K562 (cell line): ENCODE data around the gene SFMBT2. TPM values are rescaled to one million over a fixed set of nuclear protein-coding genes. Genes with fewer than 3 reads are reported as not detected.

Source experiments
- DEAF1 ChIP-seq: fragments of 450-650 bp; formaldehyde crosslinking; IDR thresholded peaks from 2 replicates; pipeline ENCODE4 v1.4.0; 2020; ENCODE audit warnings: mild to moderate bottlenecking, moderate library complexity
- DPF2 ChIP-seq: fragments of 450-650 bp; IDR thresholded peaks from 2 replicates; pipeline ENCODE4 v1.6.1; 2016
- E2F8 ChIP-seq: fragments of 450-650 bp; IDR thresholded peaks from 2 replicates; pipeline ENCODE4 v1.7.1; 2018; ENCODE audit warnings: mild to moderate bottlenecking, low read depth; ENCODE audit not compliant: partially characterized antibody
- GABPA ChIP-seq: fragments of 200-800 bp; sonication (Bioruptor generic); conservative IDR thresholded peaks from 2 replicates; pipeline ENCODE4 v1.6.1; 2016; ENCODE audit warnings: low read depth, missing genetic modification characterization, missing compliant biosample characterization
- HLTF ChIP-seq: fragments of 450-650 bp; IDR thresholded peaks from 2 replicates; pipeline ENCODE4 v1.6.1; 2016
- HNRNPL ChIP-seq: fragments of 200-400 bp; formaldehyde crosslinking; IDR thresholded peaks from 2 replicates; pipeline ENCODE4 v1.6.1; 2017; ENCODE audit warnings: low read depth, mild to moderate bottlenecking, low read length
- KLF13 ChIP-seq: fragments of 450-650 bp; IDR thresholded peaks from 2 replicates; pipeline ENCODE4 v1.6.1; 2016; ENCODE audit warnings: missing genetic modification characterization, low read depth, mild to moderate bottlenecking, missing compliant biosample characterization, moderate library complexity, borderline replicate concordance
- L3MBTL2 ChIP-seq: fragments of 450-650 bp; IDR thresholded peaks from 2 replicates; pipeline ENCODE4 v1.6.1; 2016; ENCODE audit warnings: mild to moderate bottlenecking, moderate library complexity
- MAFF ChIP-seq: IDR thresholded peaks from 2 replicates; pipeline ENCODE4 v1.6.1; 2012; ENCODE audit warnings: low read length, improper control_type of control experiment
- MITF ChIP-seq: IDR thresholded peaks from 2 replicates; pipeline ENCODE4 v1.6.1; 2014; ENCODE audit warnings: antibody characterized with exemption
- MTA1 ChIP-seq: fragments of 450-650 bp; IDR thresholded peaks from 2 replicates; pipeline ENCODE4 v1.6.1; 2017; ENCODE audit warnings: borderline replicate concordance
- NELFE ChIP-seq: IDR thresholded peaks from 2 replicates; pipeline ENCODE4 v1.6.1; 2011; ENCODE audit warnings: mild to moderate bottlenecking; ENCODE audit not compliant: insufficient read depth, insufficient read length
- PHB2 ChIP-seq: fragments of 450-650 bp; IDR thresholded peaks from 2 replicates; pipeline ENCODE4 v1.6.1; 2017; ENCODE audit warnings: low read depth
- SRF ChIP-seq, 2 experiments: fragments of 250-450, 450-650 bp in 1 of 2; sonication (Bioruptor Pico) in 1 of 2; sonication (generic) in 1 of 2; formaldehyde crosslinking; IDR thresholded peaks; 2 replicates each; pipeline versions ENCODE4 v1.5.0 to v1.5.1; 2020 to 2022; ENCODE audit warnings: mild to moderate bottlenecking in 1 of 2, missing genetic modification reagents in 1 of 2
- USF1 ChIP-seq: sonication (generic); formaldehyde crosslinking; IDR thresholded peaks from 2 replicates; pipeline ENCODE4 v1.9.0; 2022; ENCODE audit warnings: mild to moderate bottlenecking, missing genetic modification reagents
- ZBTB1 ChIP-seq: sonication (generic); formaldehyde crosslinking; IDR thresholded peaks from 2 replicates; pipeline ENCODE4 v1.8.1; 2023; ENCODE audit warnings: missing genetic modification reagents, low read depth, mild to moderate bottlenecking, borderline replicate concordance
- ZEB2 ChIP-seq: fragments of 450-650 bp; IDR thresholded peaks from 2 replicates; pipeline ENCODE4 v1.6.1; 2016
- ZNF232 ChIP-seq: sonication (generic); formaldehyde crosslinking; IDR thresholded peaks from 2 replicates; pipeline ENCODE4 v1.8.0; 2022; ENCODE audit warnings: mild to moderate bottlenecking, missing genetic modification reagents
- ZNF282 ChIP-seq: sonication (generic); formaldehyde crosslinking; IDR thresholded peaks from 2 replicates; pipeline ENCODE4 v1.8.1; 2023; ENCODE audit warnings: missing genetic modification reagents
- ZNF717 ChIP-seq: fragments of 250-450 bp; sonication (Bioruptor Pico); IDR thresholded peaks from 2 replicates; pipeline ENCODE4 v1.5.0; 2021
- polyA plus RNA-seq, 8 experiments: library from polyadenylated mRNA; depleted of rRNA in 4 of 8; stranded (reverse) in 5 of 8; unstranded in 3 of 8; fragments of >200 nt; fragmentation: Nextera tagmentation in 2 of 8; fragmentation: Illumina TruSeq in 1 of 8; extraction: Ambion mirVana in 2 of 8; extraction: Trizol in 1 of 8; gene quantifications; 2 replicates each; pipeline versions ENCODE4 v1.2.1 to v1.2.3, GENCODE V29; 2011 to 2014; ENCODE audit warnings: inconsistent platforms in 1 of 8, missing spikeins in 1 of 8
- total RNA-seq, 7 experiments: library from RNA; depleted of rRNA in 6 of 7; stranded (reverse); fragments of >200 nt in 6 of 7; fragmentation: Illumina TruSeq in 2 of 7; extraction: Trizol in 2 of 7; gene quantifications; 2 replicates each; pipeline versions ENCODE4 v1.2.1 to v1.2.3, GENCODE V29; 2011 to 2021; ENCODE audit warnings: low replicate concordance in 1 of 7

Gene SFMBT2
- total and polyA plus RNA-seq, 9 of the 15 experiments (the other 6 are each of a cell fraction or from before 2014, with no cell fraction given), result 1.2 to 13.6 (median 7.6) TPM

- no peak for TF ChIP-seq E2F8
- no peak for TF ChIP-seq ZNF232 (CRISPR knock-in tag)
- no peak for TF ChIP-seq NELFE
- TF ChIP-seq ZNF717, result no peak
- no peak for TF ChIP-seq MAFF
- TF ChIP-seq DPF2, result peak; percentile 58
- no peak for TF ChIP-seq DEAF1 (CRISPR knock-in tag)
- peak; percentile 73 for TF ChIP-seq L3MBTL2
- TF ChIP-seq HNRNPL, result no peak
- TF ChIP-seq ZNF282 (CRISPR knock-in tag), result no peak
- TF ChIP-seq SRF (CRISPR knock-in tag; IDR thresholded peaks at IDR 0.05), result peak in 1 of 2 experiments; percentile 25; a peak in 1 of 4 replicates
- no peak for TF ChIP-seq PHB2
- TF ChIP-seq MTA1, result no peak
- TF ChIP-seq USF1 (CRISPR knock-in tag), result no peak
- TF ChIP-seq HLTF, result no peak
- no peak for TF ChIP-seq ZBTB1 (CRISPR knock-in tag)
- no peak for TF ChIP-seq GABPA (tag)
- no peak for TF ChIP-seq KLF13 (tag)
- no peak for TF ChIP-seq MITF
- no peak for TF ChIP-seq ZEB2
Measured at GRCh38 chr10:7231509-7232414, 179.1 kb downstream of the SFMBT2 start (continued).
